ENCODE measurements around the gene PTPRM.

GRCh38 chr18:8439055-8439454, 871.9 kb downstream of the PTPRM start:
- TF ChIP-seq, protein P1, sequence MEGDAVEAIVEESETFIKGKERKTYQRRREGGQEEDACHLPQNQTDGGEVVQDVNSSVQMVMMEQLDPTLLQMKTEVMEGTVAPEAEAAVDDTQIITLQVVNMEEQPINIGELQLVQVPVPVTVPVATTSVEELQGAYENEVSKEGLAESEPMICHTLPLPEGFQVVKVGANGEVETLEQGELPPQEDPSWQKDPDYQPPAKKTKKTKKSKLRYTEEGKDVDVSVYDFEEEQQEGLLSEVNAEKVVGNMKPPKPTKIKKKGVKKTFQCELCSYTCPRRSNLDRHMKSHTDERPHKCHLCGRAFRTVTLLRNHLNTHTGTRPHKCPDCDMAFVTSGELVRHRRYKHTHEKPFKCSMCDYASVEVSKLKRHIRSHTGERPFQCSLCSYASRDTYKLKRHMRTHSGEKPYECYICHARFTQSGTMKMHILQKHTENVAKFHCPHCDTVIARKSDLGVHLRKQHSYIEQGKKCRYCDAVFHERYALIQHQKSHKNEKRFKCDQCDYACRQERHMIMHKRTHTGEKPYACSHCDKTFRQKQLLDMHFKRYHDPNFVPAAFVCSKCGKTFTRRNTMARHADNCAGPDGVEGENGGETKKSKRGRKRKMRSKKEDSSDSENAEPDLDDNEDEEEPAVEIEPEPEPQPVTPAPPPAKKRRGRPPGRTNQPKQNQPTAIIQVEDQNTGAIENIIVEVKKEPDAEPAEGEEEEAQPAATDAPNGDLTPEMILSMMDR (conservative IDR thresholded peaks at IDR 0.05; ENCODE audit: low read length) = no peak
- no peak for TF ChIP-seq EZH2phosphoT487 (IDR thresholded peaks at IDR 0.05; ENCODE audit: borderline replicate concordance)

All from Loucy (cell line).